ENCODE measurements around the gene PDE4D. TPM values are rescaled to one million over a fixed set of nuclear protein-coding genes. Genes with fewer than 3 reads are reported as not detected.
A peak's percentile ranks its signal among the peaks of the same experiment; 100 is the strongest.

PDE4D gene
- total RNA-seq, 1 donor from 2014 or later: 219 TPM

GRCh38 chr5:58950224-58950623, 943.3 kb downstream of the PDE4D start:
- DNase-seq: no peak

GRCh38 chr5:58946230-58946629, 947.3 kb downstream of the PDE4D start:
- DNase-seq: no peak

- no peak for DNase-seq
Observed at GRCh38 chr5:58944221-58944620, 949.3 kb downstream of the PDE4D start.

GRCh38 chr5:58940446-58940845, 953.1 kb downstream of the PDE4D start:
- DNase-seq: no peak

GRCh38 chr5:58939664-58940063, 953.9 kb downstream of the PDE4D start:
- DNase-seq: no peak

- DNase-seq: no peak
Observed at GRCh38 chr5:58938563-58939424, 954.7 kb downstream of the PDE4D start.

- no peak for DNase-seq
Observed at GRCh38 chr5:58937031-58937681, 956.4 kb downstream of the PDE4D start.

- DNase-seq: no peak
Observed at GRCh38 chr5:58934629-58935097, 958.9 kb downstream of the PDE4D start.

GRCh38 chr5:58933891-58934628, 959.5 kb downstream of the PDE4D start:
- no peak for DNase-seq

- no peak for DNase-seq
Observed at GRCh38 chr5:58932057-58932612, 961.4 kb downstream of the PDE4D start.

- DNase-seq: no peak
Observed at GRCh38 chr5:58930520-58930919, 963.0 kb downstream of the PDE4D start.

GRCh38 chr5:58929726-58930125, 963.8 kb downstream of the PDE4D start:
- DNase-seq: no peak

GRCh38 chr5:58927938-58928337, 965.6 kb downstream of the PDE4D start:
- no peak for DNase-seq

GRCh38 chr5:58927181-58927580, 966.3 kb downstream of the PDE4D start:
- no peak for DNase-seq

GRCh38 chr5:58926541-58926935, 967.0 kb downstream of the PDE4D start:
- DNase-seq: no peak

GRCh38 chr5:58925627-58926540, 967.6 kb downstream of the PDE4D start:
- no peak for DNase-seq

GRCh38 chr5:58924306-58924705, 969.2 kb downstream of the PDE4D start:
- DNase-seq: no peak

GRCh38 chr5:58923355-58923754, 970.2 kb downstream of the PDE4D start:
- DNase-seq: no peak

- DNase-seq: peak; percentile 20
Observed at GRCh38 chr5:58922461-58923171, 970.9 kb downstream of the PDE4D start.

- DNase-seq: no peak
Observed at GRCh38 chr5:58921159-58921558, 972.4 kb downstream of the PDE4D start.

- no peak for DNase-seq
Observed at GRCh38 chr5:58919833-58920232, 973.7 kb downstream of the PDE4D start.

Measured in occipital lobe (tissue), 2 donors.